OCI-LY7 (cell line): ENCODE measurements around the gene ZNF547.

Experiments used
- CTCF ChIP-seq: fragments of 200-600 bp; sonication (generic); conservative IDR thresholded peaks from 2 replicates; pipeline ENCODE4 v1.5.1; 2014; ENCODE audit warnings: mild to moderate bottlenecking, antibody characterized with exemption, low read length, moderate library complexity, mixed read lengths
- EZH2phosphoT487 ChIP-seq: fragments of 200-600 bp; sonication (generic); IDR thresholded peaks from 2 replicates; pipeline ENCODE4 v1.6.1; 2018; ENCODE audit warnings: low read depth, borderline replicate concordance, mild to moderate bottlenecking, mixed run types, antibody characterized with exemption, low read length, moderate library complexity, mixed read lengths

GRCh38 chr19:57317503-57317902, 45.8 kb upstream of the ZNF547 start:
- TF ChIP-seq CTCF = no peak
- no peak for TF ChIP-seq EZH2phosphoT487
